WERI-Rb-1 (cell line): Measurements from ENCODE around the gene MYO15A.

ENCODE experiments used
- DNase-seq: peaks from one replicate; pipeline ENCODE4 v3.0.0-alpha.2; 2020
- H3K27ac ChIP-seq: fragments of 250-450 bp; sonication (Bioruptor Pico); 2 replicates; pipeline ENCODE4 v1.5.1; 2020; ENCODE audit warnings: mild to moderate bottlenecking, moderate library complexity
- H3K27me3 ChIP-seq: fragments of 250-450 bp; sonication (Bioruptor Pico); 2 replicates; pipeline ENCODE4 v1.5.1; 2021; ENCODE audit warnings: mild to moderate bottlenecking, low read depth, moderate library complexity; ENCODE audit not compliant: insufficient read depth, severe bottlenecking
- H3K36me3 ChIP-seq: fragments of 250-450 bp; sonication (Bioruptor Pico); 2 replicates; pipeline ENCODE4 v1.5.1; 2020; ENCODE audit warnings: mild to moderate bottlenecking, moderate library complexity
- H3K4me3 ChIP-seq: 2 replicates; pipeline ENCODE4 v1.5.1; 2011; ENCODE audit warnings: low read depth, mild to moderate bottlenecking, control low read depth, low read length
- H3K9me3 ChIP-seq: fragments of 250-450 bp; sonication (Bioruptor Pico); 2 replicates; pipeline ENCODE4 v1.5.1; 2021; ENCODE audit warnings: mild to moderate bottlenecking, moderate library complexity; ENCODE audit not compliant: severe bottlenecking
- TF ChIP-seq, protein P1 (sequence below): IDR thresholded peaks from 2 replicates; pipeline ENCODE4 v1.5.1; 2011; ENCODE audit warnings: low read depth, mild to moderate bottlenecking, control low read depth, inconsistent platforms, low read length

MYO15A gene

DNA sequence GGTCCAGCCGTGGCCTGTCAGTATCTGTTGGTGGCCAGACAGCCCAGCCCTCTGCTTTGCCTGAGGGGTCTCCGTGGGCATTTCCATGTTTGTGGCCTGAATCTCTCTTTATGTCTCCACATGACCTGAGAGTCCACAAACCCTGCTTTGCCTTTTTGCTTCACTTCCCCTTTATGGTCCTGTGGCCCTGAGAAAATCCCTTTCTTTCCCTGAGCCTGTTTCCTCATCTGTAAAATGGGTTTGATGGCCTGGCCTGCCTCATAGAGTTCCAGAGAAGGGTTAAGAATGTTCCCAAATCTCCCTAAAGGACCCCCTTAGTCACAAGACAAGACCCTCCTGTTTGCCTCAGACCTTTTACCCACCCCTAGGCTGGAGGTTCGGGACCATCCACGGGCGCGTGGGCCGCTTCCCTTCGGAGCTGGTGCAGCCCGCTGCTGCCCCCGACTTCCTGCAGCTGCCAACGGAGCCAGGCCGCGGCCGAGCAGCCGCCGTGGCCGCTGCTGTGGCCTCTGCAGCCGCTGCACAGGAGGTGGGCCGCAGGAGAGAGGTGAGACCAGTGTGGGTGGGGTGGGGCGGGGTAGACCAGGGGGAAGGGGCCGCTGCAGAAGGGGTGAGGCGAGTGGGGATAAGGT, 48.9 kb downstream of the MYO15A start:
- Histone ChIP-seq H3K9me3 (no peaks in the 10 kb centered on the region), H3K36me3 (no peaks in the 10 kb centered on the region), H3K27ac (no peak overlapping the region), H3K27me3 (no peaks in the 10 kb centered on the region), H3K4me3 (no peak overlapping the region)
- TF ChIP-seq, protein P1, sequence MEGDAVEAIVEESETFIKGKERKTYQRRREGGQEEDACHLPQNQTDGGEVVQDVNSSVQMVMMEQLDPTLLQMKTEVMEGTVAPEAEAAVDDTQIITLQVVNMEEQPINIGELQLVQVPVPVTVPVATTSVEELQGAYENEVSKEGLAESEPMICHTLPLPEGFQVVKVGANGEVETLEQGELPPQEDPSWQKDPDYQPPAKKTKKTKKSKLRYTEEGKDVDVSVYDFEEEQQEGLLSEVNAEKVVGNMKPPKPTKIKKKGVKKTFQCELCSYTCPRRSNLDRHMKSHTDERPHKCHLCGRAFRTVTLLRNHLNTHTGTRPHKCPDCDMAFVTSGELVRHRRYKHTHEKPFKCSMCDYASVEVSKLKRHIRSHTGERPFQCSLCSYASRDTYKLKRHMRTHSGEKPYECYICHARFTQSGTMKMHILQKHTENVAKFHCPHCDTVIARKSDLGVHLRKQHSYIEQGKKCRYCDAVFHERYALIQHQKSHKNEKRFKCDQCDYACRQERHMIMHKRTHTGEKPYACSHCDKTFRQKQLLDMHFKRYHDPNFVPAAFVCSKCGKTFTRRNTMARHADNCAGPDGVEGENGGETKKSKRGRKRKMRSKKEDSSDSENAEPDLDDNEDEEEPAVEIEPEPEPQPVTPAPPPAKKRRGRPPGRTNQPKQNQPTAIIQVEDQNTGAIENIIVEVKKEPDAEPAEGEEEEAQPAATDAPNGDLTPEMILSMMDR: no peak
- DNase-seq: no peak

DNA sequence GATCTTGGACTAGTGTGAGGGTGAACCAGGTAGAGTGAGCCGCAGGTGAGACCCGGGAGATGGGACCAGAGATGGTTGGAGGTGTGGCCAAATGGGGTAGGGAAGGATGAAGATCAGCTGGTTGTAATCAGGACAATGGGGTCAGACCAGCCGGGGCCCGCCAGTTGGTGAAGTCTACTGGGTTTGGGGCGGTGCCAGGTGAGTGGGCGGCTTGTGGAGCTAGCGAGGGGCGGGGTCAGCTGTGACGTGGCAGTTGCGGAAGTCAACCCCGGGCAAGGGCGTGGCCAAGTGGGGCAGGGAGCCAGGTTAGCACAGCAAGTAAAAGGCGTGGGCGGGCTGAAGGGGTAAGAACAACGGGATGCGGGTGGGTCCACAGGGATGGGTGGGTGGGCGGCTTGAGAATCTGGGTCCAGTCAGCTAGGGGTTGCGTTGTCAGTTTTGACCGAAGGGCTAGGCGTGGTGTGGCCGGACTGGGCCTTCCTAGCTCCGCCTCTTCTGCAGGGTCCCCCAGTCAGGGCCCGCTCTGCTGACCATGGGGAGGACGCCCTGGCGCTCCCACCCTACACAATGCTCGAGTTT, 49.6 kb downstream of the MYO15A start:
- TF ChIP-seq, protein P1: no peak
- Histone ChIP-seq H3K27ac (no peak overlapping the region), H3K9me3 (no peaks in the 10 kb centered on the region), H3K36me3 (no peaks in the 10 kb centered on the region), H3K27me3 (no peaks in the 10 kb centered on the region), H3K4me3 (no peak overlapping the region)
- no peak for DNase-seq

DNA sequence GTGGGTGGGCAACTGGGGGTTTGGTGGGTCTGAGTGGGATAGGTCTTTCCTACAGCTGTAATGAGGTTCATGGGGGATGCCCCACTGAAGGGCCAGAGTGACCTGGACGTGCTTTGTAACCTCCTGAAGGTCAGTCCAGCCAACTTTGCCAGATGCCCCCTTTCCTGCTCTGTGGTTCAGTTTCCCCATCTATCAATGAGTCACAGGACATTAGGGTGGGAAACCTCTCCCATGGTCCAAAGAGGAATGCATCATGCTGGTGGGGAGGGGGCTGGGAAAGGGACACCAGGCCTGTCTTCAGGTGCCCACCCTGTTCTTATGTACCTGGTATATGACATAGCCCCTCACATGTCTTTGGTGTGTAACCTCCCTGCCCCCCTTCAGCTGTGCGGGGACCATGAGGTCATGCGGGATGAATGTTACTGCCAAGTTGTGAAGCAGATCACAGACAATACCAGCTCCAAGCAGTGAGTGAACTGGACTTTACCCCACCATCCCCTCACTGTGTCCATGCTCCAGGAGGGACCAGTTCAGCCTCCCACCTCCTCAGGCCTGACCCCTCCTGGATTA, 51.1 kb downstream of the MYO15A start:
- Histone ChIP-seq H3K36me3 (no peaks in the 10 kb centered on the region), H3K4me3 (no peak overlapping the region), H3K27me3 (no peaks in the 10 kb centered on the region), H3K27ac (no peak overlapping the region), H3K9me3 (no peaks in the 10 kb centered on the region)
- TF ChIP-seq, protein P1: no peak
- no peak for DNase-seq

DNA sequence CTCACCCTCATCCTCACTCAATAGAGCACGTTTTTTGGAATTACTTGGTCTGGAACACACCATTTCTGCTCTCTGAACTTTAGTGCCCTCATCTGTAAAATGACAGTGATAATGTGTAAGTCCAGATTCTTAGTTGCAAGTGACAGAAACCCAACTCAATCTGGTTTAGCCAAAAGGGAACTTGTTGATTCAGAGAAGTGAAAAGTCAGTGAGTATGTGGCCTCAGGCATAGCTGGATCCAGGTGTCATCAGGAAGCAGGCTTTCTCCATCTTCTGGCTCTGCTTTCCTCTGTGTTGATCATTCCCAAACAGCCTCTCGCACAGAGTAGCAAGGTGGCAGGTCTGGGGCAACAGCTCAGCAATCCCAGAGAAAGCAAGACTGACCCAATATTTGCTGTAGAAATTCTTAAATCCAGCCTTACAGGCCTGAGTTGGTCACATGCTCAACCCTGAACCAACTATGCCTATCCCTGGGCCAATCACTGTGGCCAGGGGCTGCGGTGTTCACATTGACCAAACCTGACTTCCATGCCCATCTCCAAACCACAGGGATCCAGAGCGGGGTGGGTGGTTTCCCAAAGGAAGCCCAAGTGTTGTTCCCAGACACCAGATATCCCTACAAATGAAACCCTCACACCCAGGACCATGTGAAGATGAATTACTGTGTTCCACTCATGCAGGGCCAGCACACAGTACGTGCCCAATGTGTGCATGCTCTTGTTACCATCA, 51.7 kb downstream of the MYO15A start:
- Histone ChIP-seq H3K27me3 (no peaks in the 10 kb centered on the region), H3K36me3 (no peaks in the 10 kb centered on the region), H3K9me3 (no peaks in the 10 kb centered on the region), H3K27ac (no peak overlapping the region), H3K4me3 (no peak overlapping the region)
- TF ChIP-seq, protein P1: no peak
- DNase-seq: no peak

DNA sequence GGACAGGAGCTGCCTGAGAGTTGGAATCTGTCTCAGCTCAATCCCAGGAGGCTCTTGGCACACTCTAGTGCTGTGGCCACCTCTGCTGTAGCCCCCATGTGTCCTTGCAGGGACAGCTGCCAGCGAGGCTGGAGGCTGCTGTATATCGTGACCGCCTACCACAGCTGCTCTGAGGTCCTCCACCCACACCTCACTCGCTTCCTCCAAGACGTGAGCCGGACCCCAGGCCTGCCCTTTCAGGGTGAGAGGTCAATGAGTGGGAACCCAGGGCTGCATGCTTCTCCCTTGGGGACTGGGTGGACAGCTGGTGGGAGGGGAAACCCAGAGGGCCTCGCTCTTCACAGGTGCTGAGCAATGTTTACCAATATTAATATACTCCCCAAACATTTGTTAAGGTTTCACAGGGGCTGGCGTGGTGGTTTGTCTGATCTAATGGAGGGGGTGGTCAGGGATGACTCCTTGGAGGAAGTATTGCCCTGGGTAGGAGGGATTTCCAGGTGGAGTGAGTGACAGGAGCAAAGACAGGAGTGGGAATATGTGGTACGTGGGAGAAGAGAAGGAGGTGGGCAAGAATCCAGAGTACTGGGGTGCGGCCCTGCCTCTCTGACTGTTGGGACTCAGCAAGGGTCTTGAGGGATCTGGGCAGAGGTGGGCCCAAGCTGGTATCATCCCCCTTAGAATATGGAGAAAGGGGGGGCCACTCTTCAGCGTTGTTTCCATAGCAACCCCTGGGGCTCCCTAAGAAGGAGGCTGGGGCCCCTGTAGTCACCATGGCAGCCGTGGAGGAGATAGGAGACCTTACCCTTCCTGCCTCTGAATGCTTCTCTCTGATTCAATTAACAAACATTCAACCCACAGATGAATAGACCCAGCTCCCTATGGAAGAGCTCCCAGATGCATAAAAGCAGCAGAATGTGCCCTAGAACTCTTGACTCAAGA, 52.9 kb downstream of the MYO15A start:
- Histone ChIP-seq H3K27ac (no peak overlapping the region), H3K9me3 (no peaks in the 10 kb centered on the region), H3K36me3 (no peaks in the 10 kb centered on the region), H3K27me3 (no peaks in the 10 kb centered on the region), H3K4me3 (no peak overlapping the region)
- TF ChIP-seq, protein P1: no peak
- DNase-seq: no peak
